Transverse colon (tissue), 4 donors: ENCODE data around the gene ZNF493.

Source experiments
- EP300 ChIP-seq: sonication (generic); formaldehyde crosslinking; IDR thresholded peaks from one replicate; pipeline ENCODE4 v1.6.1; 2017; ENCODE audit warnings: antibody characterized with exemption, low read depth
- POLR2AphosphoS5 ChIP-seq, 3 donors: sonication (generic); formaldehyde crosslinking; IDR thresholded peaks; one replicate each; pipeline ENCODE4 v1.6.1; 2016; ENCODE audit warnings: antibody characterized with exemption in 3 of 3
- TF ChIP-seq, protein P1 (sequence below), 5 experiments: fragments of 200-600 bp in 3 of 5; fragments of 450-650 bp in 2 of 5; sonication (generic) in 3 of 5; IDR thresholded peaks; 1 replicate in 2 of 5; 2 replicates in 3 of 5; pipeline ENCODE4 v1.5.1; 2016 to 2017; ENCODE audit warnings: antibody characterized with exemption in 5 of 5, inconsistent platforms in 3 of 5, mild to moderate bottlenecking in 2 of 5, moderate library complexity in 1 of 5

GRCh38 chr19:21460686-21461085, 63.8 kb downstream of the ZNF493 start:
- TF ChIP-seq, protein P1, sequence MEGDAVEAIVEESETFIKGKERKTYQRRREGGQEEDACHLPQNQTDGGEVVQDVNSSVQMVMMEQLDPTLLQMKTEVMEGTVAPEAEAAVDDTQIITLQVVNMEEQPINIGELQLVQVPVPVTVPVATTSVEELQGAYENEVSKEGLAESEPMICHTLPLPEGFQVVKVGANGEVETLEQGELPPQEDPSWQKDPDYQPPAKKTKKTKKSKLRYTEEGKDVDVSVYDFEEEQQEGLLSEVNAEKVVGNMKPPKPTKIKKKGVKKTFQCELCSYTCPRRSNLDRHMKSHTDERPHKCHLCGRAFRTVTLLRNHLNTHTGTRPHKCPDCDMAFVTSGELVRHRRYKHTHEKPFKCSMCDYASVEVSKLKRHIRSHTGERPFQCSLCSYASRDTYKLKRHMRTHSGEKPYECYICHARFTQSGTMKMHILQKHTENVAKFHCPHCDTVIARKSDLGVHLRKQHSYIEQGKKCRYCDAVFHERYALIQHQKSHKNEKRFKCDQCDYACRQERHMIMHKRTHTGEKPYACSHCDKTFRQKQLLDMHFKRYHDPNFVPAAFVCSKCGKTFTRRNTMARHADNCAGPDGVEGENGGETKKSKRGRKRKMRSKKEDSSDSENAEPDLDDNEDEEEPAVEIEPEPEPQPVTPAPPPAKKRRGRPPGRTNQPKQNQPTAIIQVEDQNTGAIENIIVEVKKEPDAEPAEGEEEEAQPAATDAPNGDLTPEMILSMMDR (IDR thresholded peaks at IDR 0.05) = no peak
- TF ChIP-seq EP300 (no peak), POLR2AphosphoS5 (IDR thresholded peaks at IDR 0.05) (no peak)
